ENCODE data around the gene PACRGL.
A peak's percentile ranks its signal among the peaks of the same experiment; 100 is the strongest.

GRCh38 chr4:20700007-20700761 lies at the start of gene PACRGL:
- no peak for TF ChIP-seq NFRKB (IDR thresholded peaks at IDR 0.05)
- TF ChIP-seq ELF4 (IDR thresholded peaks at IDR 0.05), result no peak
- no peak for TF ChIP-seq CTBP1 (IDR thresholded peaks at IDR 0.05; ENCODE audit: borderline replicate concordance)
- no peak for TF ChIP-seq FOXA1 (IDR thresholded peaks at IDR 0.05)
- TF ChIP-seq SP1 (IDR thresholded peaks at IDR 0.05), result no peak
- TF ChIP-seq L3MBTL2 (conservative IDR thresholded peaks at IDR 0.05), result peak; percentile 91
- TF ChIP-seq BHLHE40 (IDR thresholded peaks at IDR 0.05; ENCODE audit: borderline replicate concordance), result no peak
- no peak for TF ChIP-seq ZNF384 (IDR thresholded peaks at IDR 0.05)
- no peak for TF ChIP-seq TARDBP (IDR thresholded peaks at IDR 0.05)
- no peak for TF ChIP-seq ARNT (IDR thresholded peaks at IDR 0.05)
- TF ChIP-seq SUZ12 (IDR thresholded peaks at IDR 0.05), result no peak
- TF ChIP-seq HDGF (IDR thresholded peaks at IDR 0.05; ENCODE audit: borderline replicate concordance), result no peak
- TF ChIP-seq FOXK2 (IDR thresholded peaks at IDR 0.05), result no peak
- TF ChIP-seq PKNOX1 (IDR thresholded peaks at IDR 0.05), result no peak

Measured in HEK293T (cell line).